ENCODE data around the gene TNNT1. TPM values are rescaled to one million over a fixed set of nuclear protein-coding genes. Genes with fewer than 3 reads are reported as not detected.
A peak's percentile ranks its signal among the peaks of the same experiment; 100 is the strongest.

TNNT1 gene
- total and polyA plus RNA-seq, 2 donors (not counting 3 experiments of a cell fraction or from before 2014, with no cell fraction given) = 0.22 to 0.51 TPM

DNA sequence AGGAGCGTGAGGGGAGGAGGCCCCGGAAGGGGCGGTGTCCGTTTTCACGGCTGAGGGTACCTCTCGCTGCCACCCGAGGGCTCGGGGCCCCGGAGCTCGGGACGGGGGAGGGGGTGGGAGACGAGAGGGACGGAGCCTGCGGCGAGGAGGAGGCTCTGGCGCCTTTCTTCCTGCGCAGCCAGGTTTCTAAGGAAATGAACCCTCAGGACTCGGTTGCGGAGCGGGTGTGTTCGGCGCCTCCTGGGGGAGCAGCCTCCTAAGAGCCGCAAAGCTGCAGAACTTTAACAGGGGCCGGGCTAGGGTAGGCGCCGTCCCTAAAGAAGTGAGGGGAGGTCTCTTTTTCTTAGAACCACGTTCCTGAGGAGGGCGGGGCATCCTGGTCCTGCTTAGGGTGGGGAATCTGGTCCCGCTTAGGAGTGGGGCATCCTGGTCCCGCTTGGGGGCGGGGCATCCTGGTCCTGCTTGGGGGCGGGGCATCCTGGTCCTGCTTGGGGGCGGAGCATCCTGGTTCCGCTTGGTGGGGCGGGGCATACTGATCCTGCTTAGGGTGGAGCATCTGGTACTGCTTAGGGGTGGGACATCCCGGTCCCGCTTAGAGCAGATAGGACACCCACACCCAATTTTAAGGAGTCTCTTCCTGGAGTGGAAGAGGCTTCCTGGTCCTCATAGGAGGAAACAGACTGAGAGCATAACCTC is 24.9 kb upstream of the TNNT1 start:
- Histone ChIP-seq H3K36me3 (ENCODE audit: control insufficient read depth in 2 of 2, extremely low read depth in 1 of 2, insufficient read depth in 2 of 2, low read length in 2 of 2) (no peaks in the 10 kb centered on the region), H3K79me2 (ENCODE audit: control insufficient read depth, insufficient read depth, low read length) (no peaks in the 10 kb centered on the region), H4K20me1 (replicated peaks; ENCODE audit: control insufficient read depth, extremely low read depth, insufficient read depth, low read length) (no peaks in the 10 kb centered on the region), H3K27me3 (ENCODE audit: control insufficient read depth in 2 of 2, insufficient read depth in 2 of 2, low read length in 2 of 2) (peaks cover 26 to 35% of the 10 kb centered on the region in 2 experiments), H2AFZ (ENCODE audit: low read depth, low read length) (peak overlapping the region; percentile 74), H3K9ac (replicated peaks; ENCODE audit: extremely low read depth, insufficient read depth, low read length) (no peak overlapping the region), H3K9me1 (replicated peaks; ENCODE audit: control insufficient read depth, extremely low read depth, insufficient read depth, low read length) (no peaks in the 10 kb centered on the region), H3K4me2 (ENCODE audit: insufficient read depth, low read length) (peak overlapping the region; percentile 48), H3K9me3 (replicated peaks; ENCODE audit: control insufficient read depth, insufficient read depth, low read length) (no peaks in the 10 kb centered on the region), H3K4me3 (replicated peaks in 1 of 3; ENCODE audit: insufficient read depth in 1 of 3, low read depth in 1 of 3, low read length in 3 of 3) (peak overlapping the region; percentile 17 to 30 (median 19)), H3K4me1 (ENCODE audit: control insufficient read depth, extremely low read depth, insufficient read depth, low read length) (no peaks in the 10 kb centered on the region), H3K27ac (ENCODE audit: insufficient read depth, low read depth, low read length) (no peak overlapping the region)
- TF ChIP-seq JUN (IDR thresholded peaks at IDR 0.05; ENCODE audit: borderline replicate concordance, insufficient read depth, insufficient read length, low read depth) = no peak
- POLR2A ChIA-PET = no interaction called here
- DNase-seq (ENCODE audit: low read depth, low spot score) (no peak), FAIRE-seq (peak; percentile 69)
- intact Hi-C loops (cut with micrococcal nuclease) (no loop called here), dilution Hi-C loops (cut with MboI; ENCODE audit: extremely low pct_ligation_motif_present, low sequenced_read_pairs) (no loop called here)
- no TSS peak for BruUV-seq (replicated peaks)
- CTCF ChIA-PET = interaction anchor here (0.6 to 1.7 kb wide), 2 partner anchors 14 to 470 kb away, joined by 4 to 6 read pairs; no protein-coding TSS in a partner anchor

DNA sequence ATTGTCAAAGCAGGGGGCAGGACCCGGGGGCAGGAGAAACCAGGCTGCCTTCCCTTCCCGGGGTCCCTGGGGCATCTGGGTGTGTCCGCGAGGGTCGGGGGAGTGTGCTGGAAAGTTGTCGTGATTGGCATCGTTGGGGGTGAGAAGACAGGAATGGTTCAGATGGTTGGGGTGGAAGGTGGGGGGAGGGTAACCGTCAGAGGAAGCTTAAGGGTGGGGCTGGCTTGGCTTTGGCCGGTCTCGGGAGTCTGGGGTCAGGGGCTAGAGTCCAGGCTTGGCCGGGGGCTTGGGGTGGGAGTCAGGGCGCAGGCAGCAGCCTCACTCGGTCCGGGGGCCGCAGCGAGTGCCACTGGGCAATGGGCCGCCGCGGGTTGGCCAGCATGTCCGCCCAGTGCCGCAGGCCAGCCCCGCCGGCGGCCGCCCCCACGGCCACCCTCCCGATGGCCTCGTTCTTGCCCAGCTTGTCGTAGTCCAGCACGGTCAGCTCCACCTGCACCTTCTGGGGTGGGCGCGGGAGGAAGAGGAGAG is 24.2 kb upstream of the TNNT1 start:
- no peak for DNase-seq (ENCODE audit: low read depth, low spot score)
- Histone ChIP-seq H3K9ac (replicated peaks; ENCODE audit: extremely low read depth, insufficient read depth, low read length) (no peak overlapping the region), H3K79me2 (ENCODE audit: control insufficient read depth, insufficient read depth, low read length) (no peaks in the 10 kb centered on the region), H4K20me1 (replicated peaks; ENCODE audit: control insufficient read depth, extremely low read depth, insufficient read depth, low read length) (no peaks in the 10 kb centered on the region), H3K36me3 (ENCODE audit: control insufficient read depth in 2 of 2, extremely low read depth in 1 of 2, insufficient read depth in 2 of 2, low read length in 2 of 2) (no peaks in the 10 kb centered on the region), H3K4me3 (replicated peaks in 1 of 3; ENCODE audit: insufficient read depth in 1 of 3, low read depth in 1 of 3, low read length in 3 of 3) (peak overlapping the region; percentile 17 to 30 (median 19)), H3K9me1 (replicated peaks; ENCODE audit: control insufficient read depth, extremely low read depth, insufficient read depth, low read length) (no peaks in the 10 kb centered on the region), H3K27me3 (ENCODE audit: control insufficient read depth in 2 of 2, insufficient read depth in 2 of 2, low read length in 2 of 2) (peaks cover 24 to 35% of the 10 kb centered on the region in 2 experiments), H3K9me3 (replicated peaks; ENCODE audit: control insufficient read depth, insufficient read depth, low read length) (no peaks in the 10 kb centered on the region), H3K4me2 (ENCODE audit: insufficient read depth, low read length) (peak overlapping the region; percentile 48), H3K27ac (ENCODE audit: insufficient read depth, low read depth, low read length) (no peak overlapping the region), H2AFZ (ENCODE audit: low read depth, low read length) (peak overlapping the region; percentile 74), H3K4me1 (ENCODE audit: control insufficient read depth, extremely low read depth, insufficient read depth, low read length) (no peaks in the 10 kb centered on the region)
- dilution Hi-C loops (cut with MboI; ENCODE audit: extremely low pct_ligation_motif_present, low sequenced_read_pairs) (no loop called here), intact Hi-C loops (cut with micrococcal nuclease) (no loop called here)
- POLR2A ChIA-PET = no interaction called here
- CTCF ChIA-PET = interaction anchor here (0.6 to 1.7 kb wide), 2 partner anchors 13 to 471 kb away, joined by 4 to 6 read pairs; no protein-coding TSS in a partner anchor
- FAIRE-seq = no peak
- TF ChIP-seq POLR2AphosphoS5 (IDR thresholded peaks at IDR 0.05; ENCODE audit: insufficient read depth, low read depth, low read length) = no peak
- TF ChIP-seq, protein P1, sequence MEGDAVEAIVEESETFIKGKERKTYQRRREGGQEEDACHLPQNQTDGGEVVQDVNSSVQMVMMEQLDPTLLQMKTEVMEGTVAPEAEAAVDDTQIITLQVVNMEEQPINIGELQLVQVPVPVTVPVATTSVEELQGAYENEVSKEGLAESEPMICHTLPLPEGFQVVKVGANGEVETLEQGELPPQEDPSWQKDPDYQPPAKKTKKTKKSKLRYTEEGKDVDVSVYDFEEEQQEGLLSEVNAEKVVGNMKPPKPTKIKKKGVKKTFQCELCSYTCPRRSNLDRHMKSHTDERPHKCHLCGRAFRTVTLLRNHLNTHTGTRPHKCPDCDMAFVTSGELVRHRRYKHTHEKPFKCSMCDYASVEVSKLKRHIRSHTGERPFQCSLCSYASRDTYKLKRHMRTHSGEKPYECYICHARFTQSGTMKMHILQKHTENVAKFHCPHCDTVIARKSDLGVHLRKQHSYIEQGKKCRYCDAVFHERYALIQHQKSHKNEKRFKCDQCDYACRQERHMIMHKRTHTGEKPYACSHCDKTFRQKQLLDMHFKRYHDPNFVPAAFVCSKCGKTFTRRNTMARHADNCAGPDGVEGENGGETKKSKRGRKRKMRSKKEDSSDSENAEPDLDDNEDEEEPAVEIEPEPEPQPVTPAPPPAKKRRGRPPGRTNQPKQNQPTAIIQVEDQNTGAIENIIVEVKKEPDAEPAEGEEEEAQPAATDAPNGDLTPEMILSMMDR (IDR thresholded peaks at IDR 0.05; ENCODE audit: extremely low read depth in 1 of 2, insufficient read depth in 1 of 2, low read depth in 1 of 2, low read length in 2 of 2) = no peak
- TF ChIP-seq POLR2A (IDR thresholded peaks at IDR 0.05; ENCODE audit: low read depth, low read length) = no peak
- no peak for TF ChIP-seq GATA2 (IDR thresholded peaks at IDR 0.05; ENCODE audit: insufficient read depth, insufficient read length, low read depth, low read length)
- no TSS peak for BruUV-seq (replicated peaks)
